Measurements from ENCODE around the gene LRMDA. TPM values are rescaled to one million over a fixed set of nuclear protein-coding genes. Genes with fewer than 3 reads are reported as not detected.

Gene LRMDA
- total RNA-seq, 1 donor from 2014 or later: not detected

DNA sequence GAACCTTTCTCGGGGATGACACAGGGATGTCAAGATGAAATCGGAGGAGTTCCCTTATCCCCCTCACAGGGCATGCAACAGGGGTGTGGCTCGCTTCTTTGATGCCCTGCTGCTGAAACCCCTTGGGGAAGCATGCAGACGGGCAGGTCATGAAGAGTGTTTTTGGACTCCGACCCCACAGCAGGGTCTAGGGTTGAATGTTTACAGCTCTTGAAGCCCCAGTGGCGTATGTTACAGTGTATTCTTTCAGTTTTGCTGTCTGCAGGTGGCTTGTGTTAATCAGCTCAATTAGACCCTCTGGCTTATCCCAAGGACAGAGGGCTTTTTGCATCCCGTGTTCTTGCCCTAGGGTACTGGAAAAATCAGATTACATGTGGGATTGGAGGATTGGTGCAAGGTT is 446.5 kb downstream of the LRMDA start:
- H3K4me1 Mint-ChIP-seq: no peaks in the 10 kb centered on the region
- no peak overlapping the region for H3K4me3 Mint-ChIP-seq
- H3K36me3 Mint-ChIP-seq (ENCODE audit: low read depth): no peaks in the 10 kb centered on the region
- no peak overlapping the region for H3K27ac Mint-ChIP-seq
- DNase-seq: no peak
- CTCF ChIA-PET: no interaction called here
- POLR2A ChIA-PET: no interaction called here
- no peaks in the 10 kb centered on the region for H3K27me3 Mint-ChIP-seq
- TF ChIP-seq, protein P1, sequence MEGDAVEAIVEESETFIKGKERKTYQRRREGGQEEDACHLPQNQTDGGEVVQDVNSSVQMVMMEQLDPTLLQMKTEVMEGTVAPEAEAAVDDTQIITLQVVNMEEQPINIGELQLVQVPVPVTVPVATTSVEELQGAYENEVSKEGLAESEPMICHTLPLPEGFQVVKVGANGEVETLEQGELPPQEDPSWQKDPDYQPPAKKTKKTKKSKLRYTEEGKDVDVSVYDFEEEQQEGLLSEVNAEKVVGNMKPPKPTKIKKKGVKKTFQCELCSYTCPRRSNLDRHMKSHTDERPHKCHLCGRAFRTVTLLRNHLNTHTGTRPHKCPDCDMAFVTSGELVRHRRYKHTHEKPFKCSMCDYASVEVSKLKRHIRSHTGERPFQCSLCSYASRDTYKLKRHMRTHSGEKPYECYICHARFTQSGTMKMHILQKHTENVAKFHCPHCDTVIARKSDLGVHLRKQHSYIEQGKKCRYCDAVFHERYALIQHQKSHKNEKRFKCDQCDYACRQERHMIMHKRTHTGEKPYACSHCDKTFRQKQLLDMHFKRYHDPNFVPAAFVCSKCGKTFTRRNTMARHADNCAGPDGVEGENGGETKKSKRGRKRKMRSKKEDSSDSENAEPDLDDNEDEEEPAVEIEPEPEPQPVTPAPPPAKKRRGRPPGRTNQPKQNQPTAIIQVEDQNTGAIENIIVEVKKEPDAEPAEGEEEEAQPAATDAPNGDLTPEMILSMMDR (IDR thresholded peaks at IDR 0.05): no peak
- H3K9me3 Mint-ChIP-seq: no peaks in the 10 kb centered on the region
- intact Hi-C loops (cut with micrococcal nuclease): no loop called here
- ATAC-seq (ENCODE audit: low read depth): no peak

- ChIA-PET POLR2A (no interaction called here), CTCF (no interaction called here)
- TF ChIP-seq, protein P1 (IDR thresholded peaks at IDR 0.05): no peak
- intact Hi-C loops (cut with micrococcal nuclease): no loop called here
- no peaks in the 10 kb centered on the region for H3K9me3 Mint-ChIP-seq
- no peak overlapping the region for H3K4me3 Mint-ChIP-seq
- H3K27ac Mint-ChIP-seq: no peak overlapping the region
- H3K27me3 Mint-ChIP-seq: no peaks in the 10 kb centered on the region
- DNase-seq: no peak
- no peaks in the 10 kb centered on the region for H3K4me1 Mint-ChIP-seq
- no peaks in the 10 kb centered on the region for H3K36me3 Mint-ChIP-seq (ENCODE audit: low read depth)
- ATAC-seq (ENCODE audit: low read depth): no peak
Observed at GRCh38 chr10:75878586-75878985, 447.2 kb downstream of the LRMDA start.

DNA sequence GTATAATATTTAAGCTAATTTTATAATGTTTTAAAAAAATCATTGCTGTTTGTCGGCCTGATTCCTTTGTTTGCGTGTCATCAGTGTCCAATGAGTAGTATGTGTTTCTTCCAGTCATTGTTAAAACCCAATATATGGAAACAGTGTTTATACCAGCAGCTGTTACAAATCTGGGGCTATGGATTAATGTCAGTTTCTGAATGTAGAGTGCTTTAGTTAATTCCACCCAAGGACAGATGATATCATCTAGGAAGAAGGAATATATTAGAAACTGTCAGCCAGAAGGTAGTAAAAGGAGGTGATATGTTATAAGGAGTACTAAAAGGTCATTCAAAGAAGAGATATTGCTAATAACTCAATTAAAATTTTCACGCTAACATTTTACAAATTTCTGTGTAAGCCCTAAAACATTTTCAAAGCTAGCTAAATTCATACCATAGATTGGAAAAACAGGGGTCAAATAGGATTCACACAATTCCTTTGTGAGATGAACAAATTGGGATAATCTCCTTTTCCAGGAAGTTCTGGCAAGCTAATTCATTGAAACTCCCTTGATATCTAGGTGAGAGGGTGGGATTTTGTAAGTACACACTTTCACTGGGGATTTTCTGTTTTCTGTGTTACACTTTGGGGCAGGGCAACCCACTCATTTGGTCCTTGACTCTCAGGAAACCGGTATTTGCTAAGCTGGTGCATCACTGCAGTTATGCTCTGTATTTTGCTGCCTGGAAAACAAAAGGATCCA is 448.8 kb downstream of the LRMDA start:
- ATAC-seq (ENCODE audit: low read depth): no peak
- Mint-ChIP-seq H3K27ac (no peak overlapping the region), H3K27me3 (no peaks in the 10 kb centered on the region), H3K36me3 (ENCODE audit: low read depth) (no peaks in the 10 kb centered on the region), H3K9me3 (no peaks in the 10 kb centered on the region), H3K4me1 (no peaks in the 10 kb centered on the region), H3K4me3 (no peak overlapping the region)
- TF ChIP-seq, protein P1 (IDR thresholded peaks at IDR 0.05): no peak
- ChIA-PET CTCF (no interaction called here), POLR2A (no interaction called here)
- DNase-seq: no peak
- intact Hi-C loops (cut with micrococcal nuclease): no loop called here

DNA sequence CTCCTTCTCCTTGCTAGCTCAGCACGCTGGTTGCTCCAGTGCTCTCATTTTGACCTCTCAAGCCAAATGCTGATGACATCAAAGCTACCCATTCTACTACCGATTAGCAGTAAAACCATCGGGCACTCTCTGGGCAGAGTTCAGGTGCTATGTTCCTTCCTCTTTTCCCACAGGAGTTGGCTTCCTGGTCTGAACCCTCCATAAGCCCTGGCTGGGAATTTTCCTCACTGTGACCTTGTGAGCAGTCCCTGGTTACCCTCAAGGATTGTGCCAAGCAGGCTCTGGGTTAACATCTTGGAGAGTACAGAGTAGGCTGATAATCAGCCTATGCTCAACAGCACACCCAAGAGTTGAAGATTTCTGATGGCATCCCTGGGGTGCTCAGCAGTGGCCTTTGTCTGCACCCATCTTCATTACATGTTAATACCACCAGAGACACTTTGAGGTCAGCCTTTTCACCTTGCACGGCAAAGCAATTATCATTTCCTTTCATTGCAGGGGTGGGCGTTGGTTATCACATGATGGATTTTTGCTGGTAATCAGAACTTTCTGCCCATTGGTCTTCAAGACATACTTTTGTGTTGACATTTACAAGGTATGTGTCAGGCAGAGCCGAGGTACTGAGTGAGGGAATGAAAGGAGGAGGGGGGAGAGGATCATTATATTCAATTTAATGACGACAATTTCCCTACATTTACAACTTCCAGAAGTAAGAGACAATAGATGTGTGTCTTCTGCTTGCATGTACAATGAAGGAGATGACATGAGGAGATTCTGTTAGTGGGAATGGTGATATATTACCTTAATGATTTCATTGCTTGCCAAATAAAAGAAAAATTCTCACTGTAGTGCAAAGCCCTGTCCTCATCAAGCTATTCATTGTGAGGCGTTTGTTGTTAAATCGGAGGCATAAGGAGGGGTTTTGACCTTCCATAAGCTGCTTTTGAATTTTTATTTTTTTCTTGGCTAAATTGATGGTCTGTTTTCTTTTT is 452.0 kb downstream of the LRMDA start:
- ATAC-seq (ENCODE audit: low read depth) (no peak), DNase-seq (no peak)
- no peaks in the 10 kb centered on the region for H3K27me3 Mint-ChIP-seq
- POLR2A ChIA-PET: no interaction called here
- TF ChIP-seq, protein P1 (IDR thresholded peaks at IDR 0.05): no peak
- no peaks in the 10 kb centered on the region for H3K4me1 Mint-ChIP-seq
- no peaks in the 10 kb centered on the region for H3K9me3 Mint-ChIP-seq
- intact Hi-C loops (cut with micrococcal nuclease): no loop called here
- no peak overlapping the region for H3K27ac Mint-ChIP-seq
- H3K36me3 Mint-ChIP-seq (ENCODE audit: low read depth): no peaks in the 10 kb centered on the region
- CTCF ChIA-PET: no interaction called here
- no peak overlapping the region for H3K4me3 Mint-ChIP-seq

- intact Hi-C loops (cut with micrococcal nuclease): no loop called here
- ATAC-seq (ENCODE audit: low read depth): no peak
- H3K36me3 Mint-ChIP-seq (ENCODE audit: low read depth): no peaks in the 10 kb centered on the region
- no peaks in the 10 kb centered on the region for H3K9me3 Mint-ChIP-seq
- TF ChIP-seq, protein P1 (IDR thresholded peaks at IDR 0.05): no peak
- no peaks in the 10 kb centered on the region for H3K4me1 Mint-ChIP-seq
- DNase-seq: no peak
- CTCF ChIA-PET: no interaction called here
- H3K27me3 Mint-ChIP-seq: no peaks in the 10 kb centered on the region
- POLR2A ChIA-PET: no interaction called here
- H3K4me3 Mint-ChIP-seq: no peak overlapping the region
- H3K27ac Mint-ChIP-seq: no peak overlapping the region
Observed at GRCh38 chr10:75884808-75885207, 453.4 kb downstream of the LRMDA start.

All from activated B cell treated with CpG ODN at 0.5 μM for 24 hours (primary cell).